ENCODE measurements around the gene E4F1. TPM values are rescaled to one million over a fixed set of nuclear protein-coding genes. Genes with fewer than 3 reads are reported as not detected.

Gene E4F1
- total RNA-seq, 1 experiment from 2014 or later = 14.8 TPM

DNA sequence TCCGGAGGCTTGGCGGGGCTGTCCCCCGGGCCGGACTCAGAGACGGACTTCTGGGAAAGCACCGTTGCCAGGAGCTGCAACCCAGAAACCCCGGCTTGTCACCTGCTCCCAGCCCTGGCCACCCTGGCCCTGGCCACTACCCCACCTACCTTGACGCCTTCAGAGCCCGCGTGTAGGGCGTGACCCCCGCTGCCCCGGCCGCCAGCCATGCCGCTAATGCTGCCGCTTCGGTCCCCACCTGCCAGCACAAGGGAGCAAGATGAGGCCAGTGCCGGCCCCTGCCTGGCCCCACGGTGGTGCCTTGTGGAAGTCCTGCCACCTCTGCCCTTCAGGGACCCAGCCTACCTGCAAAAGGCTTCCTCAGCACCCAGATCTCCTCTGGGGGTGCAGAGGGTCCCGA lies 38.4 kb upstream of the E4F1 start:
- no peak for DNase-seq
- Histone ChIP-seq H3K4me3 (ENCODE audit: low read length) (no peak overlapping the region), H3K27ac (ENCODE audit: low read length) (no peak overlapping the region), H3K79me2 (ENCODE audit: low read length) (no peaks in the 10 kb centered on the region), H3K4me1 (ENCODE audit: low read length) (peaks cover 3% of the 10 kb centered on the region; the same call in 1 of the 2 replicates), H3K4me2 (ENCODE audit: low read depth, low read length, poor library complexity, severe bottlenecking) (no peak overlapping the region), H3K36me3 (ENCODE audit: insufficient read depth, low read length) (no peaks in the 10 kb centered on the region), H3K27me3 (ENCODE audit: low read length) (no peaks in the 10 kb centered on the region), H2AFZ (ENCODE audit: low read length) (no peak overlapping the region), H3K9ac (ENCODE audit: low read length) (no peak overlapping the region), H4K20me1 (ENCODE audit: insufficient read depth, low read depth, low read length) (no peaks in the 10 kb centered on the region), H3K9me2 (replicated peaks; ENCODE audit: insufficient read depth, low read length) (no peaks in the 10 kb centered on the region), H3K9me3 (ENCODE audit: low read length) (no peaks in the 10 kb centered on the region)

GRCh38 chr16:2186064-2186463 lies 37.3 kb upstream of the E4F1 start:
- DNase-seq = no peak
- Histone ChIP-seq H3K9me3 (ENCODE audit: low read length) (no peaks in the 10 kb centered on the region), H3K9me2 (replicated peaks; ENCODE audit: insufficient read depth, low read length) (no peaks in the 10 kb centered on the region), H3K4me2 (ENCODE audit: low read depth, low read length, poor library complexity, severe bottlenecking) (no peak overlapping the region), H3K36me3 (ENCODE audit: insufficient read depth, low read length) (no peaks in the 10 kb centered on the region), H3K27ac (ENCODE audit: low read length) (no peak overlapping the region), H3K27me3 (ENCODE audit: low read length) (no peaks in the 10 kb centered on the region), H3K4me3 (ENCODE audit: low read length) (no peak overlapping the region), H2AFZ (ENCODE audit: low read length) (no peak overlapping the region), H3K79me2 (ENCODE audit: low read length) (no peaks in the 10 kb centered on the region), H3K4me1 (ENCODE audit: low read length) (peaks cover 13% of the 10 kb centered on the region), H3K9ac (ENCODE audit: low read length) (no peak overlapping the region), H4K20me1 (ENCODE audit: insufficient read depth, low read depth, low read length) (no peaks in the 10 kb centered on the region)

GRCh38 chr16:2186505-2186904 lies 36.9 kb upstream of the E4F1 start:
- peaks cover 13% of the 10 kb centered on the region for H3K4me1 ChIP-seq (ENCODE audit: low read length)
- H3K36me3 ChIP-seq (ENCODE audit: insufficient read depth, low read length) = no peaks in the 10 kb centered on the region
- H2AFZ ChIP-seq (ENCODE audit: low read length) = no peak overlapping the region
- H3K9me2 ChIP-seq (replicated peaks; ENCODE audit: insufficient read depth, low read length) = no peaks in the 10 kb centered on the region
- no peak overlapping the region for H3K9ac ChIP-seq (ENCODE audit: low read length)
- no peaks in the 10 kb centered on the region for H4K20me1 ChIP-seq (ENCODE audit: insufficient read depth, low read depth, low read length)
- H3K79me2 ChIP-seq (ENCODE audit: low read length) = no peaks in the 10 kb centered on the region
- no peaks in the 10 kb centered on the region for H3K27me3 ChIP-seq (ENCODE audit: low read length)
- H3K27ac ChIP-seq (ENCODE audit: low read length) = no peak overlapping the region
- H3K9me3 ChIP-seq (ENCODE audit: low read length) = no peaks in the 10 kb centered on the region
- H3K4me2 ChIP-seq (ENCODE audit: low read depth, low read length, poor library complexity, severe bottlenecking) = no peak overlapping the region
- H3K4me3 ChIP-seq (ENCODE audit: low read length) = no peak overlapping the region
- DNase-seq = no peak

DNA sequence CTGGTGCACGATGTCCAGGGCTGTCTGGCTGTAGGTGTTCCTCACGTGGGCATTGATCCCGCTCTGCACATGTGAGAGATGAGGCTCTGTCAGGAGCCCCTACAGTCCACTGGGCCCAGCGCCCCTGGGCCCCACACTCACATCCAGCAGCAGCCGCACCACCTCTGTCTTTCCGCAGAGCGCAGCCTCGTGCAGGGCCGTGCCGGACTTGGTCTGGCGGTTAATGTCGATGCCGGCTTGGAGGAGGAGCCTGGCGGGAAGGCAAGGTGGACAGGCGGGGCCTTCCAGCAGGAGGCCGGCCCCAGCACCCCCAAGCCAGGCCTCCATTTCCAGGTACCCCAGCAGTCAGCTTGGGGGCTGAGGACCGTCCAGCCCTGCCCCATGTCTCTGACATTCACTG lies 36.2 kb upstream of the E4F1 start:
- no peak for DNase-seq
- Histone ChIP-seq H3K79me2 (ENCODE audit: low read length) (no peaks in the 10 kb centered on the region), H3K4me3 (ENCODE audit: low read length) (no peak overlapping the region), H3K9ac (ENCODE audit: low read length) (no peak overlapping the region), H3K27ac (ENCODE audit: low read length) (no peak overlapping the region), H2AFZ (ENCODE audit: low read length) (no peak overlapping the region), H3K4me2 (ENCODE audit: low read depth, low read length, poor library complexity, severe bottlenecking) (no peak overlapping the region), H3K27me3 (ENCODE audit: low read length) (no peaks in the 10 kb centered on the region), H3K9me3 (ENCODE audit: low read length) (no peaks in the 10 kb centered on the region), H4K20me1 (ENCODE audit: insufficient read depth, low read depth, low read length) (no peaks in the 10 kb centered on the region), H3K9me2 (replicated peaks; ENCODE audit: insufficient read depth, low read length) (no peaks in the 10 kb centered on the region), H3K36me3 (ENCODE audit: insufficient read depth, low read length) (no peaks in the 10 kb centered on the region), H3K4me1 (ENCODE audit: low read length) (peaks cover 13% of the 10 kb centered on the region)

DNA sequence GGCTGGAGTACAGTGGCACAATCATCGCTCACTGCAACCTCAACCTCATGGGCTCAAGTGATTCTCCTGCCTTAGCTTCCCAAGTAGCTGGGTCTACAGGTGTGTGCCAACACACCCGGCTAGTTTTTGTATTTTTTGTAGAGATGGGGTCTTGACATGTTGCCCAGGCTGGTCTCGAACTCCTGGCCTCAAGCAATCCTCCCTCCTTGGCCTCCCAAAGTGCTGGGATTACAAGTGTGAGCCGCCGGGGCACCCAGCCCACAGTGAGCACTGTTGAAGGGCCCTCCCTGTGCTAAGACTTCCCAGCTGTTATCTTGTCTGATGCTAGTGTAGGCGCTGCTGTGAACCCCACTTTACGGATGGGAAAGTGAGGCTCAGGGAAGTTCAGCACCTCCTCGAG lies 35.0 kb upstream of the E4F1 start:
- Histone ChIP-seq H3K79me2 (ENCODE audit: low read length) (no peaks in the 10 kb centered on the region), H3K9me2 (replicated peaks; ENCODE audit: insufficient read depth, low read length) (no peaks in the 10 kb centered on the region), H4K20me1 (ENCODE audit: insufficient read depth, low read depth, low read length) (no peaks in the 10 kb centered on the region), H3K4me2 (ENCODE audit: low read depth, low read length, poor library complexity, severe bottlenecking) (no peak overlapping the region), H3K9me3 (ENCODE audit: low read length) (no peaks in the 10 kb centered on the region), H2AFZ (ENCODE audit: low read length) (no peak overlapping the region), H3K27ac (ENCODE audit: low read length) (no peak overlapping the region), H3K4me3 (ENCODE audit: low read length) (no peak overlapping the region), H3K27me3 (ENCODE audit: low read length) (no peaks in the 10 kb centered on the region), H3K36me3 (ENCODE audit: insufficient read depth, low read length) (no peaks in the 10 kb centered on the region), H3K9ac (ENCODE audit: low read length) (no peak overlapping the region), H3K4me1 (ENCODE audit: low read length) (peaks cover 11% of the 10 kb centered on the region)
- no peak for DNase-seq

DNA sequence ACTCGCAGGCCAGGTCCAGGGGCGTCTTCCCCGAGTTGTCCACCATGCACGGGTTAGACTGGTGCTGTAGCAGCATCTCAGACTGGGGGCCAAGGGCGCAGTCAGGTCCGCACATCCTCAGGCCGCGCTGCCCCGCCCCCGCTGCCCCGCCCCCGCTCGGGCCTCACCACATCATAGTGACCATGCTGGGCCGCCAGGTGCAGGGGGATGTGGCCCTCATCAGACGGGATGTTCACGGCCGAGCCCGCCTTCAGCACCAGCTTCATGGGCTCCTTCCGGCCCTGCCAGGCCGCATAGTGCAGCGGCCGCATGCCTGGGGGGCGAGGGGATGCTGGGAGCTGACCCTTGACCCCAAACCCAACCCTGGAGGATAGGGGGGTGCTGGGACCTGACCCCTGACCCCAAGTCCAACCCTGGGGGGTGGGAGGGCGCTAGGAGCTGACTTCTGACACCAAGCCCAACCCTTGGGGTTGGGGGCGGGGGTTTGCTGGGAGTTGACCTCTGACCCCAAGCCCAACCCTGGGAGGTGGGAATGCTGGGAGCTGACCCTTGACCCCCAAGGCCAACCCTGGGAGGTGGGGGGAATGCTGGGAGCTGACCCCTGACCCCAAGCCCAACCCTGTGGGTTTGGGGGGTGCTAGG lies 34.0 kb upstream of the E4F1 start:
- no peaks in the 10 kb centered on the region for H3K79me2 ChIP-seq (ENCODE audit: low read length)

GRCh38 chr16:2190002-2190658 lies 33.3 kb upstream of the E4F1 start:
- Histone ChIP-seq H3K9me2 (replicated peaks; ENCODE audit: insufficient read depth, low read length) (no peaks in the 10 kb centered on the region), H3K79me2 (ENCODE audit: low read length) (no peaks in the 10 kb centered on the region), H3K27ac (ENCODE audit: low read length) (no peak overlapping the region), H3K4me3 (ENCODE audit: low read length) (no peak overlapping the region), H4K20me1 (ENCODE audit: insufficient read depth, low read depth, low read length) (peaks cover 4% of the 10 kb centered on the region; the same call in 1 of the 2 replicates), H3K9ac (ENCODE audit: low read length) (no peak overlapping the region), H2AFZ (ENCODE audit: low read length) (no peak overlapping the region), H3K4me1 (ENCODE audit: low read length) (peaks cover 11% of the 10 kb centered on the region), H3K4me2 (ENCODE audit: low read depth, low read length, poor library complexity, severe bottlenecking) (no peak overlapping the region), H3K27me3 (ENCODE audit: low read length) (no peaks in the 10 kb centered on the region), H3K9me3 (ENCODE audit: low read length) (no peaks in the 10 kb centered on the region), H3K36me3 (ENCODE audit: insufficient read depth, low read length) (no peaks in the 10 kb centered on the region)
- DNase-seq = no peak

More for the DNA sequence above, 34.0 kb upstream of the E4F1 start:
- Histone ChIP-seq H3K4me2 (ENCODE audit: low read depth, low read length, poor library complexity, severe bottlenecking) (no peak overlapping the region), H3K9ac (ENCODE audit: low read length) (no peak overlapping the region), H3K9me2 (replicated peaks; ENCODE audit: insufficient read depth, low read length) (no peaks in the 10 kb centered on the region), H2AFZ (ENCODE audit: low read length) (no peak overlapping the region), H3K4me3 (ENCODE audit: low read length) (no peak overlapping the region), H3K36me3 (ENCODE audit: insufficient read depth, low read length) (no peaks in the 10 kb centered on the region), H4K20me1 (ENCODE audit: insufficient read depth, low read depth, low read length) (0 out of 2 replicates have a peak, but pooled peaks cover under 1% of the 10 kb centered on the region), H3K27ac (ENCODE audit: low read length) (no peak overlapping the region), H3K27me3 (ENCODE audit: low read length) (no peaks in the 10 kb centered on the region), H3K4me1 (ENCODE audit: low read length) (peaks cover 10% of the 10 kb centered on the region), H3K9me3 (ENCODE audit: low read length) (no peaks in the 10 kb centered on the region)
- DNase-seq = no peak

DNA sequence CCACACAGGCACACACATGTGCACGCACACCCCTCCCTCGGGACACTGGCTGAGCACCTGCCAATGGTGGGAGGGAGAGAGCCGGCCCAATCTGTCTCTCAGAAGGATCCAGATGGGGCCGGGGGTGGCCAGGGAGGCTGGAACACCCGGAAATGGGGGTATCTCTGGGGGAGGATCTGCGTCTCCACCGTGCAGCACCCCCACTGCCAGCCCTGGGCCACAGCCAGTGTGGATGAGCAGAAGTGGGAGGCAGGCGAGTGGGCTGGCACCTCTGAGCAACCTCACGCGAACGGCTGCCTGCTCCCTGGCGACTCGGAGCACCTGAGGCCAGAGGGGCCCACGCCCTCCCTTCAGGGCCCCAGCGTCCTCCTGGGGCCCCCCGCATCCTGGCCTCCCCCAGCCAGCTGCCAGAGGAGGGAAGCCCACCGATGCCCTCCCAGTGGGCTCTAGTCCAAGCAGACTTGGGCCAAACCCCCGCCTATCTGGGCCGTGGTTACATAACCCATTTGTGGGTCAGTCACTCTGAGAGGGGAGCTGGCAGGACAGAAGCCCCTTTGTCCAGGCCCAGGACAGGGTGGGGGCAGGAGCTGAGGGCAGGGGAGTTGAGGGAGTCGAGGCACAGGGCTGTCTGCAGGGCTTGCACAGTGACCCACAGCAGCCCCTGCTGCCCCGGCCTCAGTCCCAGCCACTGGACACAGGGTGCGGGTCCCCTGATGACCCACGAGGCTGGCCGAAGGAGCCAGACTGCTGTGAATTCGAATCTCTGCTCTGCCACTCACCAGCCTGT lies 32.5 kb upstream of the E4F1 start:
- peak; percentile 59 for DNase-seq
- Histone ChIP-seq H3K36me3 (ENCODE audit: insufficient read depth, low read length) (no peaks in the 10 kb centered on the region), H3K4me2 (ENCODE audit: low read depth, low read length, poor library complexity, severe bottlenecking) (no peak overlapping the region), H3K27ac (ENCODE audit: low read length) (no peak overlapping the region), H3K9ac (ENCODE audit: low read length) (no peak overlapping the region), H3K27me3 (ENCODE audit: low read length) (no peaks in the 10 kb centered on the region), H2AFZ (ENCODE audit: low read length) (no peak overlapping the region), H3K9me2 (replicated peaks; ENCODE audit: insufficient read depth, low read length) (no peaks in the 10 kb centered on the region), H3K79me2 (ENCODE audit: low read length) (no peaks in the 10 kb centered on the region), H3K9me3 (ENCODE audit: low read length) (no peaks in the 10 kb centered on the region), H3K4me1 (ENCODE audit: low read length) (peaks cover 19% of the 10 kb centered on the region), H4K20me1 (ENCODE audit: insufficient read depth, low read depth, low read length) (peaks cover 4% of the 10 kb centered on the region; the same call in 1 of the 2 replicates), H3K4me3 (ENCODE audit: low read length) (no peak overlapping the region)
